Fibroblast of peridontal ligament (primary cell): ENCODE results near the gene FAM43B.
"Not testable (repeated sequence)": the region's sequence is repeated elsewhere in the genome, so short reads cannot be mapped to it uniquely, and the experiment has no call there.

Experiments
- DNase-seq: peaks from one replicate; pipeline ENCODE4 v3.0.0-alpha.2; 2010; ENCODE audit errors: extremely low read depth

Gene FAM43B

DNA sequence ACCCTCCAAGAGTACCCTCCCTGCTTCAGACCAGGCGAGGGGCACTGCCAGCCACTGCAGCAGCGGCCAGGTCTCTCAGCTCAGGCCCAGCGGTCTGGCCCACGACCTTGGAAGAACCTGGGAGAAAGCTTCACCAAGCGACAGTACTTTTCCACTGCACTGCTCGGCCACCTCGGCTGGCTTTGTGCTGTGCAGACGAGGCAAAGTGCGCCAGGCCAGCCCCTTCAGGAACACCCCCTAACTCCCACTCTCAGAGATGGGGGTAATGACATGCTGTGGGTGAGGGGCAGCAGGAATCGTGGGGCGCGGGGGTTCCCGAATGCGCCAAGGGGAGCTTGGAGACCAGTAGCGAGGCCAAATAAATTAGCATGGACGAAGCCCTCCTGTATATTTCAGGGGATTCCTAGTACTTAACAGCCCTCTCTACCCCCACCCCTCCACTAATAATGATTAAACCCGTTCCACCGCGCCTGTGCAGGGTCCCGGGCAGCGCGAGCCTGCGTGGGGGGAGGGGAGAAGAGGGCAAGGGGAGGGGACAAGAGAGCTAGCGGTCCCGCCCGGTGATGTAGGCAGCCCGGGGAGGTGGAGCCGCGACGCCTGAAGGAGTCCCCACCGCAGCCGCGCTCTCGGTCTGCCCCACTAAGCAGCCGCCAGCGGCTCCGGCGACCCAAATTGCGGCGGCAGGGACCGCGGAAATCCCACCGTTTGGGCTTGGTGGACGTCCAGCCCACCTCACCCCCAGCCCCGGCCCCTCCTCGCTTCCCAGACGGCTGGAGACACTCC is at the start of gene FAM43B:
Gene FAM43B (plus strand): TSS at position 629 of the 783 bp plus-strand sequence. CDS start 401 bp downstream, outside the sequence.
- no peak for DNase-seq

- no peak for DNase-seq
Measured at GRCh38 chr1:20505488-20505887, 46.9 kb upstream of the FAM43B start.

DNA sequence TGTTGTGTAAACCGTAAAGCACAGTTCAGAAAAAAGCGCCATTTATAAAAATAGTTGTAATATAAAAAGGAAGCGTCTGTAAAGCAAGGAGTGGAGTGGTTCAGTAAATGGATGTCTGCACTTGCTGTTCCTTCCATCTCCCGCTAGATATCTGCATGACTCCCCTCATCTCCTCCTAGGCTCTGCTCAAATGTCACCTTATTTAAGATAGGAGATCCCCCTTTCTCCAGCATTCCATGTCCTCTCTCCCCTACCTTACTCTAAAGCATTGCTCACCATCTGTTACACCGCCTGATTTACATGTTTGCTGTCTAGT is 45.2 kb upstream of the FAM43B start:
- no peak for DNase-seq

DNA sequence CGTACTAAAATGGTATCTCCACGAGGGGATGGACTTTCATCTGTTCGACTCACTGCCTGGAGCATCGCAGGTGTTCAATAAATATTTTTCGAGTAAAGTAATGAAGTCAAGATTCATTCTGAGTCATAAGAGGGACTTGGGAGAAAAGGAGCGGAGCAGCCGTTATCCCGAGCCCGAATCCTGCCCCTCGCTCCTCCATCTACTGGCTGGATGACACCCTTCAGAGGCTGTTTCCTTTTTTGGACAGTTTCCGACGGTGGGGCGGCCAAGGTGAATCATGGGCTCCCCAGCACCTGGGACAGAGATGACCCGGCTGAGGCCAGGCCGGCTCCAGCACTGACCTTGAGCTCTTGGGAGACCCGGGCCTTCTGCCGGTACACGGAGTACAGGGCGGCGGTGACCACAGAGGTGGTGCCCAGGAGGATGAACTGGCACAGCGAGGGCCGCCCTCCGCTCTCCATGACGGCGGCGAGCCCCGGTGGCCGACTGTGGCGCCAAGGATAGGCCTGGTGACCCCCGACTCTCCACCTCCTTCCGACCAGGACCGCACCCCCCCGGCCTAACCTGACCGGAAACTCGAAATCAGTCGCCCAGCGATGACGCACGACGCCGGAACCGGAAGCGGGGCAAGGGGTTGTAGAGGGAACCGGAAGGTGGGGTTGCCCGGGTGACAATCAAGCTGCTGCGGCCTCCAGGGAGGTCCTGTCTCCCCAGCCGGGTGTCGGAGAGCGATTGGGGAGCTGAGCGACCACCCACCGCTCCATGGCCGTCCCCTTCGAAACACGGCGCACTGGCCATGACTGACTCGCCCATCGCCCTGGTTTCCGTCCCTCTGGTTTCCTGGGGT is 44.6 kb upstream of the FAM43B start, which contains the start of gene MUL1:
Gene MUL1 (minus strand): TSS at position 588 of the 847 bp plus-strand sequence. CDS start 127 bp downstream, at position 461.
- DNase-seq: peak; percentile 91

- DNase-seq: no peak
Measured at GRCh38 chr1:20508411-20508771, 44.0 kb upstream of the FAM43B start.

DNA sequence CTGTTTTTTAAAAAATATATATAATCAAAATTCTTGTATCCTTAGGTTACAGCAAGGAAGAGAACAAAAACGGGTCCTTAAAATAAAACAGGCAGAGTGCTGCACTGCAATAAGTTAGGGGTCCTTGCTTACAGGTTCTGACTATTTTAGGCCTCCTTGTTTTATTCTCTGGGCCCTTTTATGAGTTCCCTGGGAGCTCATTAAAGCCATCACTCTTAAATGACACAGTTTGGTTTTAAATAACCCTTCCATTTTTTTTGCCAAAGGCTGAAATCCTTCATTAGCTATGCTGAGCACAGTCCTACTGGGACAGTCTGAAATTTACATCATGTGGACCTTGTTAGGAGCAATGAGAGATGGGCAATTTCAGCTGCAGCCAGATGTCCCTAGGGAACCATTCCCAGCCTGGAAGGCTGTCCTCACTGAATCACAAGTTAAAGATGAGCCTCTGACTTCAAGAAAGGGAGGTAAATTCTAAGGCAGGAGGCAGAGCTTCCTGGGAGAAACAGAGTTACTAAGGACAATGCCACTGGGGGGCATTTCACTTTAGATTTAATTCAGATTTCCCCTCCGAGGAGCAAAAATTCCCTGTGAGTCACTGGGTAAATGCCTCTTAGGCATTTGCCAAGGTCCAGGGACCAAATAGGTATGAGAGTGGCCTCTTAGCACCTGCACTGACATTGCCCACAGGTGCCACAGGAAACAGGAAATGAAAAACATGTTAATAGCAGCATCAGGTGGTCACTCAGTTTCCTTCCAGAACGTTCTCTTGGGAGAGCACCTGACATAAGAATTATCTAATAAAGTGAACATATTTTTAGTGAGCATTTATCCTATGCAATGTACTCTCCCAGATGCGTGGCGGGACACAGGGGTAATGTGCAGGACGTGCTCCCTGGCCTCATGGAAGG is 40.6 kb upstream of the FAM43B start:
- peak; percentile 29 for DNase-seq

DNA sequence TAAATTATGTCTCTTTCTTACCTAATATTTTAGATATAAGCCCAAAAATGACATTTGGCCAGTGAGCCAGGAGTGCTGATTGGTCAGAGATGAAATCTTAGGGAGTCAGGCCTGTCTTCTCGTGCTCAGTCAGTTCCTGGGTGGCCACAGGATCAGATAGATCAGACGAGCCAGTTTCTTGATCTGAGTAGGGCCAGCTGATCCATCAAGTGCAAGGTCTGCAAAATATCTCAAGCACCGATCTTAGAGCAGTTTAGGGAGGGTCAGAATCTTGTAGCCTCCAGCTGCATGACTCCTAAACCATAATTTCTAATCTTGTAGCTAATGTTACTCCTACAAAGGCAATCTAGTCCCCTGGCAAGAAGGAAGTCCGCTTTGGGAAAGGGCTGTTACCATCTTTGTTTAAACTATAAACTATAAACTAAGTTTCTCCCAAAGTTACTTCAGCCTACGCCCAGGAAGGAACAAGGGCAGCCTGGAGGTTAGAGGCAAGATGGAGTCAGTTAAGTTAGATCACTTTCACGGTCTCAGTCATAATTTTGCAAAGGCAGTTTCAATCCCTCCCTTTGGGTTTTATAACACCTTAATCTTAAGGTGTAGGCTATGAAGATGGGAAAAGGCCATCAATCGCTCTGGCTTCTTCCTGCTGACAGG is 32.6 kb upstream of the FAM43B start:
- DNase-seq: not testable (repeated sequence)

GRCh38 chr1:20521960-20522861 is 30.2 kb upstream of the FAM43B start:
- DNase-seq: peak; percentile 83

- no peak for DNase-seq
Measured at GRCh38 chr1:20526267-20526666, 26.1 kb upstream of the FAM43B start.

- DNase-seq: no peak
Measured at GRCh38 chr1:20528221-20528620, 24.2 kb upstream of the FAM43B start.

GRCh38 chr1:20530306-20530705 is 22.1 kb upstream of the FAM43B start:
- no peak for DNase-seq

DNA sequence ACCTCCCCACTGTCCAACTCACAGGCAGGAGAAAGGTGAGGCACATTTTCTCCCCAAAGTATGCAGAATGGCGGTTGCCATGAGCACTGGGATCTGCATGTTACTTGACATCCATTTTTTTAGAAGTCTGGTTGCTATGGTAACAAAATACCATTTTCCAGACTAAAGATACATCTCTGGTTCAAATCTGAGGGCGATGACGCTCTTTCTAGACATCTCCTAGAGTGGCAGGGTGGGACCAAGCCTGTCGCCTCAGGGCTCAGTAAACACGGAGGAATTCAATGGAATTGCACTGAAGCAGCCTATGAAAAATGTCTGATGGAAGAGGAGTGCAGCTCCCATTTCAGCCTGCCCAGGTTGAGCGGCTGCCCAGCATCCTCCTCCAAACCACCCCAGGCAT is 21.5 kb upstream of the FAM43B start:
- no peak for DNase-seq

DNA sequence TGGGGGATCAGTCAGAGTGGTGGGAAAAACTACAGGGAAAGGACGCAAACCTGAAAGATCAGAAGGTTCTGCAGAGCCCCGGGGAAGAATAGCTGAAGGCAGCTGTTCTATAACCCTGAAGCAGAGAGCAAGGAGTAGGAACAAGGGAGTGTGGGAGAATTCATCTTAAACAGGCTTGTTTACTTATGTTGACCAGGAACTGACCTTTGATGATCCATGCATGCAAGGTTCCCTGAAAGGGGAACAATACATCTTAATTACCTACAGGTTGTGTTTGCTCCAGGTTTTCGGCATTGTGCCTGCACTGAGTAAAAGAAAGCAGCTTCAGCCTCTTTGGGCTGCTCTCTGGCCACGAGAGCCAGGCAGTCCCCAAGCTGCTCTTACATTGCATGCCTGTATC is 18.7 kb upstream of the FAM43B start:
- no peak for DNase-seq

DNA sequence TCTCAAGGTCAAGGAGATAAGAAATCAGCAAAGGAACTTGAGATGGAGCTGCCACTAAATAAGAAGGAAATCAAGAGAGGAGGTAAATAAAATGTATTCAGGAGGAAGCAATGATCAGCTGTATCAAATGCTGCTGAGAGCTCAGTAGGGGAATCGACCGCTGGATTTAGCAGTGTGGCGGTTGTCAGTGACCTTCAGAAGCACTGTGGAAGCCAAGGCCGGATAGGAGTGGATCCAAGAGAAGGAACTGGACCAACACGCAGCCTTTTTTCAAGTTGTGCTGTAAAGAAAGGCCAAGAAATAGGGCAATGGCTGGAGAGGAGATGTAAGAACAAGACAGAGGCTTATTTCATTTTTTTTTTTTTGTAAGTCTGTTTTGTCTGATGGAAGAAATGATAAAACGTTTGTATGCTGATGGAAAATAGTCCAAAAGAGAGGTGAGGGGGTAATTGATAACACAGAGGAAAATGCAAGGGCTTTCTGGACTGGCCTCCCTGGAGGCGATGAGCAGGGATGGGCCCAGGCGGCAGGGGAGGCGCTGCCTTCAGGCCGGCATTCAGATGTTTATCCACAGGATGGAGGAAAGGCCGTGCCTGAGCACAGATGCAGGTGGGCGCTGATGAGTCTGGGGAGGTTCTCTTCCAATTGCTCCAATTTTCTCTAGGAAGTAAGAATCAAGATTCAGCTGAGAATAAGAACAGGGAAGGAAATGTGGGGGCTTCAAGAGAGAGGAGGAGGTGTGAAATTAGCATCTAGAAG is 17.5 kb upstream of the FAM43B start:
- DNase-seq: no peak

DNA sequence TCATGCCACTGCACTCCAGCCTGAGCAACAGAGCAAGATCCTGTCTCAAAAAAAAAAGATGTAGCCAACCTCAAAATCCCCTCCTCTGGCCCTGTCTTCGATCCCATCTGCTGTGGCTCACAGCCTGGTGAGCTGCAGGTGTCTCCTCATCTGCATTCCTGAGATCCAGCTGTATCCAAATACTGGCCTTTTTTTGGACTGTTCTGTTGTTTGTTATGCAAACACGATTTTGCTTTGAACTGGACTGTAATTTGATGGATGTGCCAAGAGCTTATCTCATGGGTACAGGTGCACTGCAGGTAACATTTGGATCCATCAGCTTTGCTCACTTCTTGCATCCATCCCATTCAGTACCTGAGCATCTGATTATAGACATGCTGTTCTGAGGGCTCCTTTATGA is 14.1 kb upstream of the FAM43B start:
- no peak for DNase-seq

- no peak for DNase-seq
Measured at GRCh38 chr1:20538760-20539551, 13.4 kb upstream of the FAM43B start.

- DNase-seq: peak; percentile 23
Measured at GRCh38 chr1:20540281-20540680, 12.1 kb upstream of the FAM43B start.

GRCh38 chr1:20546637-20547036 is 5.7 kb upstream of the FAM43B start:
- DNase-seq: no peak

GRCh38 chr1:20551161-20551560 is 1.2 kb upstream of the FAM43B start:
- no peak for DNase-seq
